WERI-Rb-1 (cell line): ENCODE data around the gene OR10G6.

Experiments
- DNase-seq: peaks from one replicate; pipeline ENCODE4 v3.0.0-alpha.2; 2020
- H3K27ac ChIP-seq: fragments of 250-450 bp; sonication (Bioruptor Pico); 2 replicates; pipeline ENCODE4 v1.5.1; 2020; ENCODE audit warnings: mild to moderate bottlenecking, moderate library complexity
- H3K27me3 ChIP-seq: fragments of 250-450 bp; sonication (Bioruptor Pico); 2 replicates; pipeline ENCODE4 v1.5.1; 2021; ENCODE audit warnings: mild to moderate bottlenecking, low read depth, moderate library complexity; ENCODE audit not compliant: insufficient read depth, severe bottlenecking
- H3K36me3 ChIP-seq: fragments of 250-450 bp; sonication (Bioruptor Pico); 2 replicates; pipeline ENCODE4 v1.5.1; 2020; ENCODE audit warnings: mild to moderate bottlenecking, moderate library complexity
- H3K4me3 ChIP-seq: 2 replicates; pipeline ENCODE4 v1.5.1; 2011; ENCODE audit warnings: low read depth, mild to moderate bottlenecking, control low read depth, low read length
- H3K9me3 ChIP-seq: fragments of 250-450 bp; sonication (Bioruptor Pico); 2 replicates; pipeline ENCODE4 v1.5.1; 2021; ENCODE audit warnings: mild to moderate bottlenecking, moderate library complexity; ENCODE audit not compliant: severe bottlenecking
- CTCF ChIP-seq: IDR thresholded peaks from 2 replicates; pipeline ENCODE4 v1.5.1; 2011; ENCODE audit warnings: low read depth, mild to moderate bottlenecking, control low read depth, inconsistent platforms, low read length

Gene OR10G6, protein sequence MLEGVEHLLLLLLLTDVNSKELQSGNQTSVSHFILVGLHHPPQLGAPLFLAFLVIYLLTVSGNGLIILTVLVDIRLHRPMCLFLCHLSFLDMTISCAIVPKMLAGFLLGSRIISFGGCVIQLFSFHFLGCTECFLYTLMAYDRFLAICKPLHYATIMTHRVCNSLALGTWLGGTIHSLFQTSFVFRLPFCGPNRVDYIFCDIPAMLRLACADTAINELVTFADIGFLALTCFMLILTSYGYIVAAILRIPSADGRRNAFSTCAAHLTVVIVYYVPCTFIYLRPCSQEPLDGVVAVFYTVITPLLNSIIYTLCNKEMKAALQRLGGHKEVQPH

DNA sequence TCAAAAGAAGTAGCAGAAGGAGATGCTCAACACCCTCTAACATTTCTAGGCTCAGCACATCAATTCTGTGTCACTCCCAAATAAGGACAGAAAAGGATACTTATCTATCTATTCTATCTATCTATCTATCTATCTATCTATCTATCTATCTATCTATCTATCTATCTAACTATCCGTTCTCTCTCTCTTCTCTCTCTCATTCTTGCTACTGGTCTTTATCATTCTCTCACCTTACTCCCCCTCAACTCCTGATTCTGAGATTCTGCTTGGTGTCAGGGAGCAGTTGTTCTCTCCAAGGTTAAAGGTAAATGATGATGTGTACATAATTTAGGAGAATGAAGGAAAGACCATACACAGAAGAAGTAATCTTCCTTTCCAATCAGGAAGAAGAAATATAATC is at the start of gene OR10G6:
OR10G6 (minus strand) TSS at position 43 of the 400 bp plus-strand sequence; CDS start at position 43, 0 bp downstream.
- no peaks in the 10 kb centered on the region for H3K36me3 ChIP-seq
- no peak within 1 kb of the TSS for H3K4me3 ChIP-seq
- no peak for DNase-seq
- TF ChIP-seq CTCF = no peak
- H3K27me3 ChIP-seq = no peaks in the 10 kb centered on the region
- H3K27ac ChIP-seq = no peak within 1 kb of the TSS
- H3K9me3 ChIP-seq = no peaks in the 10 kb centered on the region

- Histone ChIP-seq H3K36me3 (no peaks in the 10 kb centered on the region), H3K9me3 (no peaks in the 10 kb centered on the region), H3K27me3 (no peaks in the 10 kb centered on the region), H3K27ac (no peak overlapping the region), H3K4me3 (no peak overlapping the region)
- no peak for DNase-seq
- TF ChIP-seq CTCF = no peak
These were observed 48.5 kb upstream of the OR10G6 start for GRCh38 chr11:124043420-124043819.

DNA sequence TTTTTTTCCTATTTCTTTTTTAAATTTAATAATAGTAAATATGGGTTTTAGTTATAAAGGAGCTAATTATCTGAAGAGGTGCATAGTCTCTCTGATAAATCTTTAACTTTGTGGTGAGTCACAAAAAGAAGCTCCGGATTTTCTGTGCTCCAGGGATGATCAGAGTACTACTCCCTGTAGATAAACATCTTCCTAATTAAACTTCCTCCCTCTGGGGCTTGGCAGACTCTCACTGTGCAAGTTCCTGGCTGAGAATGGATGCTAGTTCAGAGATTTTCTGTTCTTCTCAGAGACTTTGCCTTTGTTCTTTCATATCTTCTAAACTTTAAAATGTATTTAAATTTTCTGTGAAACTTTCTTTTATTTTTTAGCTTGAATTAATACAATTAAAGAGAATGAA is 46.3 kb upstream of the OR10G6 start, which contains the start of gene OR10G7:
OR10G7 (minus strand) TSS at position 72 of the 400 bp plus-strand sequence. CDS start 2,324 bp downstream, outside the sequence.
- Histone ChIP-seq H3K4me3 (no peak within 1 kb of the TSS), H3K36me3 (no peaks in the 10 kb centered on the region), H3K9me3 (no peaks in the 10 kb centered on the region), H3K27ac (no peak within 1 kb of the TSS), H3K27me3 (no peaks in the 10 kb centered on the region)
- DNase-seq = no peak
- no peak for TF ChIP-seq CTCF

GRCh38 chr11:124039557-124039956 is 44.6 kb upstream of the OR10G6 start:
- no peak for TF ChIP-seq CTCF

GRCh38 chr11:124036666-124037065 is 41.7 kb upstream of the OR10G6 start:
- no peak for DNase-seq

More at GRCh38 chr11:124039557-124039956, 44.6 kb upstream of the OR10G6 start:
- DNase-seq = no peak
- no peaks in the 10 kb centered on the region for H3K27me3 ChIP-seq
- H3K4me3 ChIP-seq = no peak overlapping the region
- no peaks in the 10 kb centered on the region for H3K36me3 ChIP-seq
- no peak overlapping the region for H3K27ac ChIP-seq
- no peaks in the 10 kb centered on the region for H3K9me3 ChIP-seq

More at GRCh38 chr11:124036666-124037065, 41.7 kb upstream of the OR10G6 start:
- H3K4me3 ChIP-seq = no peak overlapping the region
- TF ChIP-seq CTCF = no peak
- no peaks in the 10 kb centered on the region for H3K27me3 ChIP-seq
- no peak overlapping the region for H3K27ac ChIP-seq
- no peaks in the 10 kb centered on the region for H3K9me3 ChIP-seq
- no peaks in the 10 kb centered on the region for H3K36me3 ChIP-seq
